HepG2 (cell line): Measurements from ENCODE around the gene TOP1. TPM values are rescaled to one million over a fixed set of nuclear protein-coding genes. Genes with fewer than 3 reads are reported as not detected.

ENCODE experiments used
- ASH2L ChIP-seq: fragments of 300-600, 200-600 bp; sonication (generic); IDR thresholded peaks from 2 replicates; pipeline ENCODE4 v1.7.0; 2017; ENCODE audit warnings: low read depth, mild to moderate bottlenecking, moderate library complexity, mixed read lengths, low read length; ENCODE audit not compliant: insufficient read length
- CBX5 ChIP-seq: sonication (generic); formaldehyde crosslinking; IDR thresholded peaks from 2 replicates; pipeline ENCODE4 v1.4.0; 2020; ENCODE audit warnings: missing genetic modification reagents, borderline replicate concordance
- GATAD1 ChIP-seq: IDR thresholded peaks from 2 replicates; pipeline ENCODE4 v1.6.1; 2016; ENCODE audit warnings: missing genetic modification reagents, missing compliant biosample characterization
- JARID2 ChIP-seq: sonication (generic); formaldehyde crosslinking; IDR thresholded peaks from 2 replicates; pipeline ENCODE4 v1.8.1; 2023; ENCODE audit warnings: missing genetic modification reagents, inconsistent platforms; ENCODE audit not compliant: insufficient replicate concordance
- JUND ChIP-seq: sonication (generic); formaldehyde crosslinking; IDR thresholded peaks from 2 replicates; pipeline ENCODE4 v1.8.0; 2022; ENCODE audit warnings: mild to moderate bottlenecking, missing genetic modification reagents
- MAFF ChIP-seq: IDR thresholded peaks from 2 replicates; pipeline ENCODE4 v1.6.1; 2011; ENCODE audit warnings: low read depth, low read length, improper control_type of control experiment
- MLX ChIP-seq: IDR thresholded peaks from 2 replicates; pipeline ENCODE4 v1.6.1; 2016
- SIN3A ChIP-seq: IDR thresholded peaks from 2 replicates; pipeline ENCODE4 v1.6.1; 2011; ENCODE audit warnings: low read depth, mild to moderate bottlenecking, control low read depth, low read length, borderline replicate concordance
- TBX3 ChIP-seq: fragments of 450-650 bp; IDR thresholded peaks from 2 replicates; pipeline ENCODE4 v1.6.1; 2017; ENCODE audit warnings: antibody characterized with exemption, mild to moderate bottlenecking, inconsistent platforms, borderline replicate concordance
- THYN1 ChIP-seq: sonication (generic); formaldehyde crosslinking; IDR thresholded peaks from 2 replicates; pipeline ENCODE4 v1.8.1; 2023; ENCODE audit warnings: low read depth, mild to moderate bottlenecking, moderate library complexity, missing genetic modification reagents, borderline replicate concordance
- ZNF205 ChIP-seq: IDR thresholded peaks from 2 replicates; pipeline ENCODE4 v1.6.1; 2018; ENCODE audit warnings: missing biosample characterization, missing genetic modification reagents
- ZNF451 ChIP-seq: sonication (generic); formaldehyde crosslinking; IDR thresholded peaks from 2 replicates; pipeline ENCODE4 v1.5.0; 2020; ENCODE audit warnings: mild to moderate bottlenecking, missing genetic modification reagents
- ZNF552 ChIP-seq: sonication (generic); formaldehyde crosslinking; IDR thresholded peaks from 2 replicates; pipeline ENCODE4 v1.9.0; 2022; ENCODE audit warnings: missing genetic modification reagents, mild to moderate bottlenecking, borderline replicate concordance
- ZNF709 ChIP-seq: sonication (generic); formaldehyde crosslinking; IDR thresholded peaks from 2 replicates; pipeline ENCODE4 v1.5.0; 2020; ENCODE audit warnings: mild to moderate bottlenecking, missing genetic modification reagents
- polyA plus RNA-seq, 8 experiments: library from polyadenylated mRNA; depleted of rRNA in 3 of 8; stranded (reverse) in 7 of 8; unstranded in 1 of 8; fragments of >200 nt; fragmentation: Illumina TruSeq in 4 of 8; extraction: Trizol in 4 of 8; gene quantifications; 2 replicates each; pipeline versions ENCODE4 v1.2.1 to v1.2.3, GENCODE V29; 2011 to 2016; ENCODE audit warnings: low read depth in 4 of 8, missing spikeins in 1 of 8, mixed read lengths in 1 of 8; ENCODE audit not compliant: insufficient read depth in 1 of 8
- total RNA-seq, 5 experiments: library from RNA; depleted of rRNA; stranded (reverse); fragments of >200 nt; fragmentation: Illumina TruSeq; extraction: Trizol; gene quantifications; 2 replicates each; pipeline ENCODE4 v1.2.3, GENCODE V29; 2016; ENCODE audit warnings: low read depth in 1 of 5
- TF ChIP-seq, protein P1 (sequence below): sonication (generic); formaldehyde crosslinking; IDR thresholded peaks from 2 replicates; pipeline ENCODE4 v1.8.0; 2022; ENCODE audit warnings: missing genetic modification reagents, mild to moderate bottlenecking, inconsistent platforms, borderline replicate concordance
- TF ChIP-seq, protein P2 (sequence below), 2 experiments: sonication (generic) in 1 of 2; formaldehyde crosslinking in 1 of 2; IDR thresholded peaks; 2 replicates each; pipeline versions ENCODE4 v1.5.1 to v1.6.1; 2011 to 2020; ENCODE audit warnings: borderline replicate concordance in 1 of 2, low read depth in 1 of 2, low read length in 1 of 2, mild to moderate bottlenecking in 1 of 2, missing genetic modification reagents in 1 of 2, moderate library complexity in 1 of 2
- TF ChIP-seq, protein P3 (sequence below): sonication (generic); formaldehyde crosslinking; IDR thresholded peaks from 2 replicates; pipeline ENCODE4 v1.5.1; 2020; ENCODE audit warnings: missing genetic modification reagents, mild to moderate bottlenecking, borderline replicate concordance
- TF ChIP-seq, protein P4 (sequence below): fragments of 450-650 bp; IDR thresholded peaks from 2 replicates; pipeline ENCODE4 v1.6.1; 2017
- TF ChIP-seq, protein P5 (sequence below): sonication (generic); formaldehyde crosslinking; IDR thresholded peaks from 2 replicates; pipeline ENCODE4 v1.8.0; 2022; ENCODE audit warnings: missing genetic modification reagents, low read depth, mild to moderate bottlenecking, borderline replicate concordance

Gene TOP1
- total and polyA plus RNA-seq, 2 of the 13 experiments (the other 11 are each of a cell fraction or from before 2014, with no cell fraction given): 10.2 to 19.4 TPM

GRCh38 chr20:41136680-41137613 is 108.3 kb downstream of the TOP1 start, which contains the start of gene PLCG1 (continued):
- TF ChIP-seq, protein P1, sequence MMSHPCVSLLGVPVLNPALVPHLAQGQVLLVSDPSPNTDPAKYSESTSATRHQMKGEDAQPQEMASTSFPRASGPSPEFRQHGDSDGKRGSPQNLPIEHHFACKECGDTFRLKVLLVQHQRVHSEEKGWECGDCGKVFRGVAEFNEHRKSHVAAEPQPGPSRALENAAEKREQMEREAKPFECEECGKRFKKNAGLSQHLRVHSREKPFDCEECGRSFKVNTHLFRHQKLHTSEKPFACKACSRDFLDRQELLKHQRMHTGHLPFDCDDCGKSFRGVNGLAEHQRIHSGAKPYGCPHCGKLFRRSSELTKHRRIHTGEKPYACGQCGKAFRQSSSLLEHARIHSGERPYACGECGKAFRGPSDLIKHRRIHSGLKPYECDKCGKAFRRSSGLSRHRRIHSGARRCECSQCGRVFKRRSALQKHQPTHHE (CRISPR knock-in tag): peak; percentile 95
- TF ChIP-seq ASH2L (peak; percentile 87), CBX5 (CRISPR knock-in tag) (peak; percentile 38; the same call in 1 of the 2 replicates), ZNF451 (CRISPR knock-in tag) (peak; percentile 43; the same call in 1 of the 2 replicates), MLX (CRISPR knock-in tag) (no peak), TBX3 (no peak), GATAD1 (0 out of 2 replicates have a peak, but pooled peaks have one; percentile 39), JUND (CRISPR knock-in tag) (peak; percentile 17; the same call in 1 of the 2 replicates), MAFF (no peak), THYN1 (CRISPR knock-in tag) (no peak), ZNF552 (CRISPR knock-in tag) (peak; percentile 94), ZNF205 (CRISPR knock-in tag) (peak; percentile 72), SIN3A (peak; percentile 69; the same call in 1 of the 2 replicates), ZNF709 (CRISPR knock-in tag) (0 out of 2 replicates have a peak, but pooled peaks have one; percentile 80), JARID2 (CRISPR knock-in tag) (no peak)
- TF ChIP-seq, protein P2, sequence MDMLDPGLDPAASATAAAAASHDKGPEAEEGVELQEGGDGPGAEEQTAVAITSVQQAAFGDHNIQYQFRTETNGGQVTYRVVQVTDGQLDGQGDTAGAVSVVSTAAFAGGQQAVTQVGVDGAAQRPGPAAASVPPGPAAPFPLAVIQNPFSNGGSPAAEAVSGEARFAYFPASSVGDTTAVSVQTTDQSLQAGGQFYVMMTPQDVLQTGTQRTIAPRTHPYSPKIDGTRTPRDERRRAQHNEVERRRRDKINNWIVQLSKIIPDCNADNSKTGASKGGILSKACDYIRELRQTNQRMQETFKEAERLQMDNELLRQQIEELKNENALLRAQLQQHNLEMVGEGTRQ (IDR thresholded peaks at IDR 0.05; ENCODE audit: low read depth, low read length): no peak
- TF ChIP-seq, protein P2 (CRISPR knock-in tag; IDR thresholded peaks at IDR 0.05; ENCODE audit: borderline replicate concordance): no peak; the same call in 1 of the 2 replicates
- TF ChIP-seq, protein P3, sequence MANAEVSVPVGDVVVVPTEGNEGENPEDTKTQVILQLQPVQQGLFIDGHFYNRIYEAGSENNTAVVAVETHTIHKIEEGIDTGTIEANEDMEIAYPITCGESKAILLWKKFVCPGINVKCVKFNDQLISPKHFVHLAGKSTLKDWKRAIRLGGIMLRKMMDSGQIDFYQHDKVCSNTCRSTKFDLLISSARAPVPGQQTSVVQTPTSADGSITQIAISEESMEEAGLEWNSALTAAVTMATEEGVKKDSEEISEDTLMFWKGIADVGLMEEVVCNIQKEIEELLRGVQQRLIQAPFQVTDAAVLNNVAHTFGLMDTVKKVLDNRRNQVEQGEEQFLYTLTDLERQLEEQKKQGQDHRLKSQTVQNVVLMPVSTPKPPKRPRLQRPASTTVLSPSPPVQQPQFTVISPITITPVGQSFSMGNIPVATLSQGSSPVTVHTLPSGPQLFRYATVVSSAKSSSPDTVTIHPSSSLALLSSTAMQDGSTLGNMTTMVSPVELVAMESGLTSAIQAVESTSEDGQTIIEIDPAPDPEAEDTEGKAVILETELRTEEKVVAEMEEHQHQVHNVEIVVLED (CRISPR knock-in tag): peak; percentile 76
- TF ChIP-seq, protein P4, sequence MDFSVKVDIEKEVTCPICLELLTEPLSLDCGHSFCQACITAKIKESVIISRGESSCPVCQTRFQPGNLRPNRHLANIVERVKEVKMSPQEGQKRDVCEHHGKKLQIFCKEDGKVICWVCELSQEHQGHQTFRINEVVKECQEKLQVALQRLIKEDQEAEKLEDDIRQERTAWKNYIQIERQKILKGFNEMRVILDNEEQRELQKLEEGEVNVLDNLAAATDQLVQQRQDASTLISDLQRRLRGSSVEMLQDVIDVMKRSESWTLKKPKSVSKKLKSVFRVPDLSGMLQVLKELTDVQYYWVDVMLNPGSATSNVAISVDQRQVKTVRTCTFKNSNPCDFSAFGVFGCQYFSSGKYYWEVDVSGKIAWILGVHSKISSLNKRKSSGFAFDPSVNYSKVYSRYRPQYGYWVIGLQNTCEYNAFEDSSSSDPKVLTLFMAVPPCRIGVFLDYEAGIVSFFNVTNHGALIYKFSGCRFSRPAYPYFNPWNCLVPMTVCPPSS: no peak
- TF ChIP-seq, protein P5, sequence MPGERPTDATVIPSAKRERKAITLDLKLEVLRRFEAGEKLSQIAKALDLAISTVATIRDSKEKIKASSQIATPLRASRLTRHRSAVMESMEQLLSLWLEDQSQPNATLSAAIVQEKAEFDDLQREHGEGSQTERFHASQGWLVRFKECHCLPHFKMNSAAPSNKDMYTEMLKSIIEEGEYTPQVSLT (CRISPR knock-in tag): peak; percentile 94; the same call in 1 of the 2 replicates
